Ovary (tissue), 9 donors: ENCODE results near the gene SLC25A25. TPM values are rescaled to one million over a fixed set of nuclear protein-coding genes. Genes with fewer than 3 reads are reported as not detected.
A peak's percentile ranks its signal among the peaks of the same experiment; 100 is the strongest.

Source experiments
- DNase-seq, 5 donors: peaks; one replicate each; pipeline ENCODE4 v3.0.0-alpha.2; 2019 to 2020
- H3K27ac ChIP-seq, 2 donors: fragments of 200-600 bp; one replicate each; pipeline versions ENCODE4 v1.5.1 to v1.8.0; 2019 to 2022
- H3K27me3 ChIP-seq: fragments of 200-600 bp; one replicate; pipeline ENCODE4 v1.8.0; 2022
- H3K36me3 ChIP-seq: fragments of 200-600 bp; sonication (generic); one replicate; pipeline ENCODE4 v1.5.1; 2019
- H3K4me1 ChIP-seq: one replicate; pipeline ENCODE4 v1.8.1; 2013; ENCODE audit warnings: mild to moderate bottlenecking, moderate library complexity; ENCODE audit not compliant: insufficient read depth
- H3K4me3 ChIP-seq: fragments of 200-600 bp; sonication (generic); one replicate; pipeline ENCODE4 v1.5.1; 2017
- H3K9me3 ChIP-seq, 2 donors: fragments of 200-600 bp in 1 of 2; sonication (generic) in 1 of 2; one replicate each; pipeline versions ENCODE4 v1.5.1 to v1.8.1; 2013 to 2019; ENCODE audit warnings: mild to moderate bottlenecking in 1 of 2, moderate library complexity in 1 of 2
- CTCF ChIP-seq, 3 donors: fragments of 450-650 bp in 2 of 3; fragments of 200-600 bp in 1 of 3; IDR thresholded peaks; one replicate each; pipeline versions ENCODE4 v1.5.1 to v1.8.0; 2016 to 2022; ENCODE audit warnings: antibody characterized with exemption in 3 of 3, mild to moderate bottlenecking in 1 of 3
- EP300 ChIP-seq: sonication (generic); formaldehyde crosslinking; IDR thresholded peaks from one replicate; pipeline ENCODE4 v1.6.1; 2017; ENCODE audit warnings: antibody characterized with exemption
- POLR2A ChIP-seq: fragments of 450-650 bp; IDR thresholded peaks from one replicate; pipeline ENCODE4 v1.6.1; 2017; ENCODE audit warnings: antibody characterized with exemption, mild to moderate bottlenecking, moderate library complexity
- WGBS, 3 donors: extraction: QIAGEN DNeasy Blood & Tissue Kit in 1 of 3; methylation state at CpG; one replicate each; pipeline versions ENCODE4 v1.1.5 to v1.1.7; 2013 to 2017; 5-methylcytosine and 5-hydroxymethylcytosine counted together
- intact Hi-C, 4 donors: fragments of 100-400 bp; cut with DNase I; formaldehyde crosslinking; loops; one replicate each; pipeline versions ENCODE4 v1.11.0 to v1.15.1; 2022 to 2023
- polyA plus RNA-seq, 2 donors: library from polyadenylated mRNA; stranded (reverse); fragments of 200-250 nt in 1 of 2; fragments of 350-450 nt in 1 of 2; fragmentation: Illumina TruSeq in 1 of 2; extraction: RNeasy Lipid Tissue Mini Kit (QIAGEN cat#74804) in 1 of 2; gene quantifications; one replicate each; pipeline ENCODE4 v1.2.3, GENCODE V29; 2013 to 2014
- total RNA-seq, 7 donors: library from RNA; depleted of rRNA in 2 of 7; stranded (reverse); fragments of >200 nt in 2 of 7; fragmentation: NEBNext Ultra II Directional in 3 of 7; extraction: Animal tissue kit (Norgen Biotek cat#: 25700) in 3 of 7; gene quantifications; one replicate each; pipeline versions ENCODE4 v1.1.0 to v1.2.4, GENCODE V29; 2016 to 2023
- donor health status: DM: no; HTN: no; CAD: no; lungs with moderate emphysema.
- donor health status: DM: no; HTN: no; CAD: no.
- donor health status: Bipolar disorder and iron deficiency.
- donor health status: DM: yes; HTN: yes; CAD: no.
- donor health status: DM: no; HTN: no; CAD: no.
- donor health status: DM: yes; HTN: yes; CAD: no.

Gene SLC25A25
- total and polyA plus RNA-seq, 9 donors, result 23.4 to 90.1 (median 39.8) TPM

GRCh38 chr9:128123451-128124080 is 55.5 kb downstream of the SLC25A25 start:
- intact Hi-C loops, result no loop called here
- no peaks in the 10 kb centered on the region for H3K36me3 ChIP-seq
- 82 to 88% (median 84%) methylated on average over 21 of the region's 21 CpGs for WGBS, 3 donors
- TF ChIP-seq POLR2A (no peak), CTCF (IDR thresholded peaks at IDR 0.05) (no peak)
- H3K4me3 ChIP-seq, result no peak overlapping the region
- peaks cover 4% of the 10 kb centered on the region for H3K4me1 ChIP-seq
- no peaks in the 10 kb centered on the region for H3K9me3 ChIP-seq
- DNase-seq, result peak in 2 of 5 donors; percentile 33 to 37
- H3K27me3 ChIP-seq, result no peaks in the 10 kb centered on the region
- no peak overlapping the region for H3K27ac ChIP-seq

GRCh38 chr9:128124451-128124850 is 56.4 kb downstream of the SLC25A25 start:
- Histone ChIP-seq H3K27me3 (no peaks in the 10 kb centered on the region), H3K27ac (no peak overlapping the region), H3K36me3 (no peaks in the 10 kb centered on the region), H3K9me3 (no peaks in the 10 kb centered on the region), H3K4me3 (no peak overlapping the region), H3K4me1 (peaks cover 9% of the 10 kb centered on the region)
- intact Hi-C loops, result no loop called here
- TF ChIP-seq EP300, result no peak
- TF ChIP-seq CTCF (IDR thresholded peaks at IDR 0.05), result no peak
- TF ChIP-seq POLR2A, result no peak
- peak in 2 of 5 donors; percentile 22 to 31 for DNase-seq
- 86 to 92% (median 87%) methylated on average over 8 of the region's 8 CpGs for WGBS, 3 donors

- Histone ChIP-seq H3K36me3 (no peaks in the 10 kb centered on the region), H3K9me3 (no peaks in the 10 kb centered on the region), H3K27ac (peak overlapping the region in 1 of 2 donors; percentile 26), H3K27me3 (no peaks in the 10 kb centered on the region), H3K4me1 (peaks cover 9% of the 10 kb centered on the region), H3K4me3 (no peak overlapping the region)
- 56 to 63% (median 57%) methylated on average over 15 to 16 of the region's 16 CpGs for WGBS, 3 donors
- intact Hi-C loops, result no loop called here
- peak; percentile 66 to 78 (median 71) for DNase-seq
- no peak for TF ChIP-seq POLR2A
- TF ChIP-seq EP300, result no peak
- no peak for TF ChIP-seq CTCF (IDR thresholded peaks at IDR 0.05)
These were observed 57.0 kb downstream of the SLC25A25 start for GRCh38 chr9:128124873-128125579.

- WGBS, 3 donors, result 17 to 26% (median 22%) methylated on average over 10 of the region's 10 CpGs
- H3K27ac ChIP-seq, result peak overlapping the region in 1 of 2 donors; percentile 26
- no peaks in the 10 kb centered on the region for H3K36me3 ChIP-seq
- DNase-seq, result peak in 2 of 5 donors; percentile 28 to 53
- H3K4me1 ChIP-seq, result peaks cover 9% of the 10 kb centered on the region
- intact Hi-C loops, result no loop called here
- TF ChIP-seq POLR2A, result no peak
- TF ChIP-seq EP300, result no peak
- no peak for TF ChIP-seq CTCF (IDR thresholded peaks at IDR 0.05)
- H3K27me3 ChIP-seq, result no peaks in the 10 kb centered on the region
- no peaks in the 10 kb centered on the region for H3K9me3 ChIP-seq
- H3K4me3 ChIP-seq, result no peak overlapping the region
These were observed 57.7 kb downstream of the SLC25A25 start for GRCh38 chr9:128125580-128126354.
